COLO668 (cell line): ENCODE measurements around the gene NDUFC2.
A peak's percentile ranks its signal among the peaks of the same experiment; 100 is the strongest.

ENCODE experiments used
- DNase-seq: peaks from one replicate; lab custom pipeline; 2025; ENCODE audit not compliant: unreplicated experiment; lab: John Stamatoyannopoulos, UW

The NDUFC2 gene

GRCh38 chr11:78031629-78032028 lies 48.0 kb downstream of the NDUFC2 start:
- DNase-seq, result no peak

- DNase-seq, result peak; percentile 85
Measured at GRCh38 chr11:78030429-78031325, 49.0 kb downstream of the NDUFC2 start.

- peak; percentile 12 for DNase-seq
Measured at GRCh38 chr11:78028423-78028822, 51.2 kb downstream of the NDUFC2 start.

GRCh38 chr11:78027759-78028158 lies 51.9 kb downstream of the NDUFC2 start:
- no peak for DNase-seq

- DNase-seq, result no peak
Measured at GRCh38 chr11:78025378-78025777, 54.3 kb downstream of the NDUFC2 start.

GRCh38 chr11:78023426-78023825 lies 56.2 kb downstream of the NDUFC2 start:
- DNase-seq, result no peak

- no peak for DNase-seq
Measured at GRCh38 chr11:78022397-78023396, 57.0 kb downstream of the NDUFC2 start, which contains the start of gene KCTD14. TSS of gene KCTD14 (minus strand) at chr11:78023276. CDS start at chr11:78023249, 27 bp downstream.

GRCh38 chr11:78021611-78022010 lies 58.1 kb downstream of the NDUFC2 start:
- DNase-seq, result no peak

GRCh38 chr11:78020246-78020645 lies 59.4 kb downstream of the NDUFC2 start:
- no peak for DNase-seq

- DNase-seq, result no peak
Measured at GRCh38 chr11:78019808-78020207, 59.9 kb downstream of the NDUFC2 start.
